ENCODE results near the gene HOXD10.
A peak's percentile ranks its signal among the peaks of the same experiment; 100 is the strongest.

HOXD10 gene

DNA sequence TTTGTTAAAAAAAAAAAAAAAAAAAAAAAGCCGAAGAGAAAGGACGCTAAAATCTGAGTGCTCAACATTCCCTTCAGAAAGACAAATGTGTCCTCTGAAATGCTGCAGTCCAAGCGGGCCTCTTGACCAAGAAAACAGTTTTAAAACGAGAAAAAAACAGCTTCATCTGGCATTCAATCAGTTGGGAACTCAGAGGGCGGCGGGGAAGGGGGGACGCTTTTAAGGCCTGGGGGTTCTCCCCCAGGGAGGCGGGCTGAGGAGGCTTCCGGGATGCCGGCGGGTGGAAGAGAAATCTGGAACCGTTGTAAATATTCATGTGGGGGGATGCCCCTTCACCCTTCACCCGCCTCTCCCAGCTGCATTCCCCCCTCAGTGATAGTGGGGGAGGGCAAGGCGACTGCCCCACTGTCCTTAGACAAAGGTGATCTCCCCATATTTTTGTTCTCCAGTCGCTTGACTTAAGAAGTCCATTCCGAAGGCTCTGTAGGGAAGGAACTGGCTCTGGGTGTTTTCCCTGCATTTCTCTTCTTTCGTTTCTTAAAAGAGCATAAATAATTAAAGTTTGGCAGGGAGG is 12.7 kb upstream of the HOXD10 start:
- no peak overlapping the region for H3K4me3 ChIP-seq (ENCODE audit: low read length)
- no peak for TF ChIP-seq CTCF (IDR thresholded peaks at IDR 0.05; ENCODE audit: insufficient read depth, low read depth, low read length, missing control alignments)
- DNase-seq (ENCODE audit: low read depth): no peak

DNA sequence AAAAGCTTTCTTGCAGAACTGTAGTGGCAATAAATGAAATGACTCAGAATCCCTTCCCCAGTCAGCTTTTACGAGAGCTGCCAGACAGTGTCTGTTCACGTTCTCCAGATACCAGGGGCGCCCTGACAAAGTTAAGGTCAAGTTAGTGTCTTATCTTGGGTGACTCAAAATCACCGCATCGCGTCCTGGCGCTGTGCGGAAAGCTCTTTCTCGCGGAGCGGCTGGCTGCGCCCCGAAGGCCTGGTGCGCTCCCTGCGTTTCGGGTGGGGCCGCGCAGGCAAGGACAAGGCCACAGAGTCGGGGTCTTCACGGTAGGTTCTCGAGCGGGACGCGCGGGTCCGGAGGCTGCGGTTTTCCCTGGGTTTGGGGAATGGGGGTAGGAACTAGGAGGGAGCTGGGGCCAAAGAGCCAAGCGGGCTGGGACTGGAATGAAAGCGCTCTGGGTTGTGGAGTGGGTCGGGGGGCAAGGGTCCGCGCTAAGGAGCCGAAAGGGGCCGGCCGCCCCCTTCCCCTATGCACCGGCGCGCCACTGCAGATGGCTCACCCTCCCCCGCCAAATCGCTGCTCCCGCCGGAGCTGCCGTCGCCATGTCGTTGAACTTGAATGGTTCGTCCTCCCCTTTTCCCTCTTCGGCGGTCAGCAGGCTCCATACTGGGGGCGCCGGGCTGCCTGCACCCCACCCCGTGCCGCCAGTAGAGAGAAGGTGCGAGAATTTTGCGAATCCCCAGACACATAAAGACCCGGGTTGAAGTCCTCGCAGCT is 12.1 kb upstream of the HOXD10 start:
- H3K4me3 ChIP-seq (ENCODE audit: low read length): no peak overlapping the region
- TF ChIP-seq CTCF (IDR thresholded peaks at IDR 0.05; ENCODE audit: insufficient read depth, low read depth, low read length, missing control alignments): no peak
- no peak for DNase-seq (ENCODE audit: low read depth)

DNA sequence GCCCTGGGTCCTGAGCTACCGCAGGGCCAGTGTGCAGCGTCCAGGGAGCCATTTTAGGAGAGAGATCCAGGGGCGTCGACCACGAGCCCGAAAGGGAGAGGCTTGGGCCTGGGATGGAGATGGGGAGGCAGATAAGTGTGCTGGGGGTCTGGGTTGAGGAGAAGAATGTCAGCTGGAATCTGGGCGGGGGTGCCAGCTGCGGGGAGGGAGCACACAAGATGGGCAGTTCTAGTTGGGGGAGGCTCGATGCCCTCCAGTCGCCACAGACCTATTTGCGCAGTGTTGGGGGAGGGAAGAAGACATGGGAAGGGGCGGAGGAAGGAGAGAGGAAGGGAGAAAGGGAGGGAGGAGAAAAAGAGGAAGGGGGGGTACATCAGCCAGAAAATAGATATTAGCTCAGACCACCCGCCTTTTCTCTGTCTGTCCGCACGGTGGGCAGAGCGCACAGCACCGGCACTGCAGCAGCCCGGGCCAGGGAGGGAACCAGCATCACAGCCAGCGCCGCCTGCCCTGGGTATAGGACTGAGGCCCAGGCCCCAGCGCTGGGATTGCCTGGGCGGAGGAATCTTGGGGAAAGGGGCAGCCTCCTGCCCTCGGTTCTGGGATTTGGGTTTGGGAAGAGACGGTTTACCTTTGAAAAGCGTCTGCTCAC is 11.4 kb upstream of the HOXD10 start:
- TF ChIP-seq CTCF (IDR thresholded peaks at IDR 0.05; ENCODE audit: insufficient read depth, low read depth, low read length, missing control alignments): no peak
- DNase-seq (ENCODE audit: low read depth): no peak
- H3K4me3 ChIP-seq (ENCODE audit: low read length): no peak overlapping the region

- TF ChIP-seq CTCF (IDR thresholded peaks at IDR 0.05; ENCODE audit: insufficient read depth, low read depth, low read length, missing control alignments): no peak
- no peak overlapping the region for H3K4me3 ChIP-seq (ENCODE audit: low read length)
- DNase-seq (ENCODE audit: low read depth): no peak
Measured at GRCh38 chr2:176105730-176106580, 10.6 kb upstream of the HOXD10 start.

DNA sequence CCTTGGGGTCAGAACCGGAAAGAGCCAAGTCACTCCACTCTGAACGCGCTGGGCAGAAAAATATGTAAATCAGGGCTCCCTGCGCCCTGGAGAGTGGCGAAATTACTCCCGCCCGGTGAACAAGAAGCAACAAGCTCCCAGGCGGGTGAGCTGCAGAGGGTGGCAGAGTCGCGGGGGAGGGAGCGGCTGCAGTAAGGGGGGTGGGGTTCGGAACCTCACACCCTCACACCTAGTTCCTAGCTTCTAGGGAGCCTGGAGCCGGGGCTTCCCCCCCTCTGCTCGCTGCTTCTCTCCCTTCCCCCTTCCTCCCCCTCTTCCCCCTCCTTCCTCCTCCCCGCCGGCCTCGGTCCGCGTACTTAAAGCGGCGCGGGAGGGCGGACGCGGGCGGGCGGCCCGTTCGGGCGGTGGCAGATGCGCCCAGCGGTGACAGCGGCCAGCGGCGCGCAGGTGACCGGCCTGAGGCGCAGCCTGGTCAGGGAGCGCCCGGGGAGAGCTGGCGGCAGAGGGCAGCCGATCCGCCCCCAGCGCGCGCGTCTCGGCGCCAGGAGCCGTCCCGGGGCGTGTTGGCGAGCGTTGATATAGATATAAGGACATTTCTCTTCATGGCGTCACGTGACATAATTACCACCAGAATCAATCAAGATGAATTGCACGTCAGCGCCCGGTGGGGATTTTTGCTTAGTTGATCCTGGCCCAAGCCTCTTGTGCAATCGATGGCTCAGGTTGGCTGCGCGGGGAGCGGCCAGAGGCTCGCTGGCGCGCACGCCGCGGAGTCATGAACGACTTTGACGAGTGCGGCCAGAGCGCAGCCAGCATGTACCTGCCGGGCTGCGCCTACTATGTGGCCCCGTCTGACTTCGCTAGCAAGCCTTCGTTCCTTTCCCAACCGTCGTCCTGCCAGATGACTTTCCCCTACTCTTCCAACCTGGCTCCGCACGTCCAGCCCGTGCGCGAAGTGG is 9.7 kb upstream of the HOXD10 start, which contains the start of gene HOXD11:
HOXD11 (plus strand) TSS at position 700 of the 959 bp plus-strand sequence; CDS start at position 776, 76 bp downstream.
- no peak for TF ChIP-seq CTCF (IDR thresholded peaks at IDR 0.05; ENCODE audit: insufficient read depth, low read depth, low read length, missing control alignments)
- DNase-seq (ENCODE audit: low read depth): peak; percentile 77
- H3K4me3 ChIP-seq (ENCODE audit: low read length): peak within 1 kb of the TSS; percentile 16

Data from epithelial cell of esophagus (primary cell).